ENCODE measurements around the gene EIF4E3. TPM values are rescaled to one million over a fixed set of nuclear protein-coding genes. Genes with fewer than 3 reads are reported as not detected.

The EIF4E3 gene
- total and polyA plus RNA-seq, 2 donors (not counting 1 experiment from before 2014, with no cell fraction given) = 1.00 to 5.0 TPM

- no peaks in the 10 kb centered on the region for H3K79me2 ChIP-seq (ENCODE audit: control insufficient read depth, insufficient read depth, low read length)
- DNase-seq (peak; percentile 20), ATAC-seq (ENCODE audit: low read depth) (no peak)
- Mint-ChIP-seq H3K27me3 (peaks cover 14% of the 10 kb centered on the region), H3K27ac (no peak overlapping the region), H3K4me1 (peaks cover 34% of the 10 kb centered on the region), H3K4me3 (peak overlapping the region; percentile 82), H3K9me3 (ENCODE audit: insufficient read depth) (no peaks in the 10 kb centered on the region)
- POLR2A ChIA-PET = no interaction called here
- no peaks in the 10 kb centered on the region for H4K20me1 ChIP-seq (ENCODE audit: control insufficient read depth, insufficient read depth, low read length, poor library complexity, severe bottlenecking)
- H3K4me3 ChIP-seq (ENCODE audit: control extremely low read depth in 1 of 5, extremely low read depth in 1 of 5, insufficient read depth in 1 of 5, low read depth in 2 of 5, low read length in 4 of 5) = peak overlapping the region; percentile 59 to 71 (median 68)
- CTCF ChIA-PET = interaction anchor here (1.0 to 3.0 kb wide), 2 partner anchors 12 to 1098 kb away, joined by 6 to 22 read pairs; no protein-coding TSS in a partner anchor
- H3K9ac ChIP-seq (ENCODE audit: low read length) = peak overlapping the region; percentile 70
- no peaks in the 10 kb centered on the region for H3K9me3 ChIP-seq (ENCODE audit: control extremely low read depth in 1 of 3, control insufficient read depth in 2 of 3, insufficient read depth in 1 of 3, low read length in 2 of 3)
- H3K4me2 ChIP-seq (replicated peaks; ENCODE audit: low read depth, low read length, poor library complexity, severe bottlenecking) = peak overlapping the region; percentile 97
- H3K4me1 ChIP-seq (ENCODE audit: control insufficient read depth in 2 of 2, insufficient read depth in 2 of 2, low read length in 2 of 2) = peaks cover 24 to 29% of the 10 kb centered on the region in 2 donors
- intact Hi-C loops (cut with micrococcal nuclease) = loop anchor here (10.0 kb wide), 2 partner anchors 381 to 1271 kb away; partner anchors contain the start of gene PPP4R2
- no peak overlapping the region for H3K27ac ChIP-seq (ENCODE audit: low read length in 2 of 2)
- peak overlapping the region; percentile 90 for H2AFZ ChIP-seq (ENCODE audit: insufficient read depth, low read depth, low read length, poor library complexity, severe bottlenecking)
- H3K36me3 ChIP-seq (replicated peaks in 1 of 2; ENCODE audit: control extremely low read depth in 1 of 2, control insufficient read depth in 1 of 2, extremely low read depth in 1 of 2, insufficient read depth in 2 of 2, low read length in 1 of 2) = no peaks in the 10 kb centered on the region
- peaks cover 0 to 27% (median 0%) of the 10 kb centered on the region in 4 experiments for H3K27me3 ChIP-seq (replicated peaks in 1 of 4; ENCODE audit: control extremely low read depth in 1 of 4, control insufficient read depth in 3 of 4, insufficient read depth in 4 of 4, low read length in 3 of 4)
- TF ChIP-seq CTCF (IDR thresholded peaks at IDR 0.05) (no peak), EZH2 (IDR thresholded peaks at IDR 0.05; ENCODE audit: borderline replicate concordance, insufficient read depth, low read depth, low read length, poor library complexity, severe bottlenecking) (no peak)
Observed at GRCh38 chr3:71724171-71724453, 1.1 kb downstream of the EIF4E3 start.

- H3K27me3 Mint-ChIP-seq = peaks cover 16% of the 10 kb centered on the region
- peak overlapping the region; percentile 90 for H2AFZ ChIP-seq (ENCODE audit: insufficient read depth, low read depth, low read length, poor library complexity, severe bottlenecking)
- ChIA-PET CTCF (interaction anchor here (1.0 to 3.0 kb wide), 2 partner anchors 11 to 1099 kb away, joined by 6 to 22 read pairs; no protein-coding TSS in a partner anchor), POLR2A (no interaction called here)
- peaks cover 0 to 22% (median 0%) of the 10 kb centered on the region in 4 experiments for H3K27me3 ChIP-seq (replicated peaks in 1 of 4; ENCODE audit: control extremely low read depth in 1 of 4, control insufficient read depth in 3 of 4, insufficient read depth in 4 of 4, low read length in 3 of 4)
- no peaks in the 10 kb centered on the region for H3K36me3 ChIP-seq (replicated peaks in 1 of 2; ENCODE audit: control extremely low read depth in 1 of 2, control insufficient read depth in 1 of 2, extremely low read depth in 1 of 2, insufficient read depth in 2 of 2, low read length in 1 of 2)
- H3K4me3 ChIP-seq (ENCODE audit: control extremely low read depth in 1 of 5, extremely low read depth in 1 of 5, insufficient read depth in 1 of 5, low read depth in 2 of 5, low read length in 4 of 5) = peak overlapping the region; percentile 59 to 71 (median 68)
- TF ChIP-seq CTCF (IDR thresholded peaks at IDR 0.05) = no peak
- TF ChIP-seq EZH2 (IDR thresholded peaks at IDR 0.05; ENCODE audit: borderline replicate concordance, insufficient read depth, low read depth, low read length, poor library complexity, severe bottlenecking) = no peak
- DNase-seq = peak; percentile 58
- H3K9me3 Mint-ChIP-seq (ENCODE audit: insufficient read depth) = no peaks in the 10 kb centered on the region
- 0% methylated on average over 3 of the region's 6 CpGs for WGBS (ENCODE audit: insufficient coverage)
- intact Hi-C loops (cut with micrococcal nuclease) = loop anchor here (2.0 to 10.0 kb wide), 3 partner anchors 381 to 1271 kb away; partner anchors contain the start of genes PPP4R2 and SHQ1
- no peaks in the 10 kb centered on the region for H3K9me3 ChIP-seq (ENCODE audit: control extremely low read depth in 1 of 3, control insufficient read depth in 2 of 3, insufficient read depth in 1 of 3, low read length in 2 of 3)
- ATAC-seq (ENCODE audit: low read depth) = no peak
- H3K79me2 ChIP-seq (ENCODE audit: control insufficient read depth, insufficient read depth, low read length) = no peaks in the 10 kb centered on the region
- H3K27ac Mint-ChIP-seq = peak overlapping the region; percentile 5
- H3K4me1 ChIP-seq (ENCODE audit: control insufficient read depth in 2 of 2, insufficient read depth in 2 of 2, low read length in 2 of 2) = peaks cover 24 to 29% of the 10 kb centered on the region in 2 donors
- no peaks in the 10 kb centered on the region for H4K20me1 ChIP-seq (ENCODE audit: control insufficient read depth, insufficient read depth, low read length, poor library complexity, severe bottlenecking)
- peak overlapping the region; percentile 70 for H3K9ac ChIP-seq (ENCODE audit: low read length)
- H3K4me1 Mint-ChIP-seq = peaks cover 34% of the 10 kb centered on the region
- peak overlapping the region; percentile 97 for H3K4me2 ChIP-seq (replicated peaks; ENCODE audit: low read depth, low read length, poor library complexity, severe bottlenecking)
- no peak overlapping the region for H3K27ac ChIP-seq (ENCODE audit: low read length in 2 of 2)
- peak overlapping the region; percentile 82 for H3K4me3 Mint-ChIP-seq
Observed at GRCh38 chr3:71723452-71724170, 1.6 kb downstream of the EIF4E3 start.

Data from B cell (primary cell).